H1 (cell line): ENCODE measurements around the gene PSMD13. TPM values are rescaled to one million over a fixed set of nuclear protein-coding genes. Genes with fewer than 3 reads are reported as not detected.

Experiments
- CTCF ChIA-PET: fragments of 300-600 bp; sonication (Branson Sonifier 250); formaldehyde crosslinking; loops from one replicate; lab custom pipeline; 2021; ENCODE audit not compliant: partially characterized antibody; lab: Charles Lee
- POLR2A ChIA-PET: fragments of 300-600 bp; sonication (Branson Sonifier 250); formaldehyde crosslinking; loops from one replicate; lab custom pipeline; 2021; ENCODE audit warnings: inconsistent platforms; ENCODE audit not compliant: partially characterized antibody; lab: Charles Lee
- DNase-seq, 2 experiments: peaks; one replicate each; pipeline versions ENCODE4 v3.0.0 to v3.0.0-alpha.2; 2010 to 2022; ENCODE audit warnings: low spot score in 2 of 2, low read depth in 1 of 2, mixed read lengths in 1 of 2
- FAIRE-seq: peaks from 2 replicates; lab custom pipeline; 2011; peaks lifted over from hg19 to GRCh38; lab: Jason Lieb, UNC
- H2AFZ ChIP-seq: 2 replicates; pipeline ENCODE4 v1.8.1; 2012; ENCODE audit warnings: low read length, inconsistent platforms
- H2AK5ac ChIP-seq: 2 replicates; pipeline ENCODE4 v1.6.1; 2013; ENCODE audit warnings: low read depth, low read length
- H2BK120ac ChIP-seq: replicated peaks from 2 replicates; pipeline ENCODE3; 2013; ENCODE audit warnings: low read depth, low read length, inconsistent platforms
- H2BK12ac ChIP-seq: 2 replicates; pipeline ENCODE4 v1.6.1; 2013; ENCODE audit warnings: low read depth, low read length
- H2BK15ac ChIP-seq: 2 replicates; pipeline ENCODE4 v1.6.1; 2013; ENCODE audit warnings: low read length
- H2BK20ac ChIP-seq: 2 replicates; pipeline ENCODE4 v1.6.1; 2013; ENCODE audit warnings: low read length
- H2BK5ac ChIP-seq: 2 replicates; pipeline ENCODE4 v1.6.1; 2013; ENCODE audit warnings: low read depth, low read length
- H3K14ac ChIP-seq: 2 replicates; pipeline ENCODE4 v1.6.1; 2013; ENCODE audit warnings: inconsistent platforms; ENCODE audit not compliant: insufficient read length
- H3K18ac ChIP-seq: 2 replicates; pipeline ENCODE4 v1.6.1; 2013; ENCODE audit warnings: low read length; ENCODE audit errors: extremely low read depth
- H3K23ac ChIP-seq: 2 replicates; pipeline ENCODE4 v1.6.1; 2013; ENCODE audit warnings: inconsistent platforms; ENCODE audit not compliant: insufficient read length
- H3K23me2 ChIP-seq: 2 replicates; pipeline ENCODE4 v1.6.1; 2013; ENCODE audit warnings: low read depth, low read length
- H3K27ac ChIP-seq: 2 replicates; pipeline ENCODE4 v1.6.1; 2011; ENCODE audit warnings: low read depth, low read length, inconsistent platforms
- H3K27me3 ChIP-seq, 4 experiments: replicated peaks in 1 of 4; 1 replicate in 1 of 4; 2 replicates in 3 of 4; pipeline versions ENCODE4 v1.6.1 to v1.8.1; 2011 to 2013; ENCODE audit warnings: low read length in 3 of 4, mild to moderate bottlenecking in 3 of 4, inconsistent platforms in 2 of 4, mixed read lengths in 2 of 4, moderate library complexity in 1 of 4; ENCODE audit not compliant: control insufficient read depth in 3 of 4, insufficient read depth in 3 of 4; ENCODE audit errors: extremely low read depth in 1 of 4
- H3K36me3 ChIP-seq, 4 experiments: 2 replicates each; pipeline versions ENCODE4 v1.6.1 to v1.8.1; 2011 to 2013; ENCODE audit warnings: mild to moderate bottlenecking in 4 of 4, low read length in 3 of 4, moderate library complexity in 2 of 4, control low read depth in 1 of 4, inconsistent platforms in 1 of 4; ENCODE audit not compliant: insufficient read depth in 4 of 4, control insufficient read depth in 2 of 4
- H3K4ac ChIP-seq: replicated peaks from 2 replicates; pipeline ENCODE3; 2013; ENCODE audit warnings: low read length, low read depth, mixed read lengths, inconsistent platforms; ENCODE audit not compliant: insufficient read length
- H3K4me1 ChIP-seq, 4 experiments: replicated peaks in 1 of 4; 1 replicate in 1 of 4; 2 replicates in 3 of 4; pipeline versions ENCODE4 v1.6.1 to v1.8.1; 2011 to 2013; ENCODE audit warnings: low read length in 3 of 4, inconsistent platforms in 2 of 4, mixed read lengths in 1 of 4; ENCODE audit not compliant: insufficient read depth in 4 of 4, control insufficient read depth in 3 of 4
- H3K4me2 ChIP-seq, 2 experiments: 2 replicates each; pipeline versions ENCODE4 v1.6.1 to v1.8.1; 2011 to 2013; ENCODE audit warnings: low read depth in 2 of 2, low read length in 2 of 2, control low read depth in 1 of 2, inconsistent platforms in 1 of 2, mild to moderate bottlenecking in 1 of 2; ENCODE audit not compliant: insufficient read depth in 1 of 2
- H3K4me3 ChIP-seq, 4 experiments: fragments of 200-600, 300-600 bp in 1 of 4; sonication (generic), shearing (Covaris generic), sonication (Bioruptor Twin) in 1 of 4; 2 replicates each; pipeline versions ENCODE4 v1.5.1 to v1.8.1; 2011 to 2016; ENCODE audit warnings: low read length in 4 of 4, low read depth in 3 of 4, control low read depth in 2 of 4, inconsistent platforms in 2 of 4, mild to moderate bottlenecking in 2 of 4, mixed read lengths in 1 of 4, moderate library complexity in 1 of 4; ENCODE audit not compliant: insufficient read depth in 2 of 4; ENCODE audit errors: extremely low read depth in 1 of 4
- H3K56ac ChIP-seq: replicated peaks from 2 replicates; pipeline ENCODE3; 2013; ENCODE audit warnings: low read depth, mild to moderate bottlenecking, mixed read lengths, low read length, inconsistent platforms; ENCODE audit not compliant: insufficient read length
- H3K79me1 ChIP-seq: 2 replicates; pipeline ENCODE4 v1.6.1; 2013; ENCODE audit warnings: low read depth, low read length, control low read depth
- H3K79me2 ChIP-seq, 2 experiments: 2 replicates each; pipeline versions ENCODE4 v1.6.1 to v1.8.1; 2012 to 2013; ENCODE audit warnings: low read length in 2 of 2, mild to moderate bottlenecking in 2 of 2, inconsistent platforms in 1 of 2; ENCODE audit not compliant: insufficient read depth in 2 of 2, control insufficient read depth in 1 of 2
- H3K9ac ChIP-seq, 4 experiments: replicated peaks in 1 of 4; 1 replicate in 1 of 4; 2 replicates in 3 of 4; pipeline versions ENCODE4 v1.6.1 to v1.8.1; 2011 to 2013; ENCODE audit warnings: low read depth in 3 of 4, low read length in 3 of 4, control low read depth in 2 of 4, mild to moderate bottlenecking in 2 of 4, moderate library complexity in 2 of 4, inconsistent platforms in 1 of 4; ENCODE audit errors: extremely low read depth in 1 of 4
- H3K9me3 ChIP-seq, 2 experiments: 2 replicates each; pipeline versions ENCODE4 v1.6.1 to v1.8.1; 2012 to 2013; ENCODE audit warnings: mild to moderate bottlenecking in 2 of 2, moderate library complexity in 2 of 2, control low read depth in 1 of 2, inconsistent platforms in 1 of 2, low read depth in 1 of 2, low read length in 1 of 2, mixed read lengths in 1 of 2; ENCODE audit not compliant: insufficient read depth in 2 of 2
- H4K20me1 ChIP-seq, 2 experiments: replicated peaks in 1 of 2; 2 replicates each; pipeline versions ENCODE3 to v1.8.1; 2011 to 2013; ENCODE audit warnings: inconsistent platforms in 2 of 2, low read length in 2 of 2, mild to moderate bottlenecking in 1 of 2; ENCODE audit not compliant: insufficient read depth in 2 of 2, control insufficient read depth in 1 of 2
- H4K5ac ChIP-seq: 2 replicates; pipeline ENCODE4 v1.6.1; 2013; ENCODE audit warnings: low read length, low read depth, mixed read lengths, inconsistent platforms; ENCODE audit not compliant: insufficient read length
- H4K8ac ChIP-seq: 2 replicates; pipeline ENCODE4 v1.8.0; 2013; ENCODE audit warnings: mild to moderate bottlenecking, moderate library complexity, low read length, inconsistent platforms; ENCODE audit not compliant: insufficient read depth; ENCODE audit errors: extremely low read depth
- H4K91ac ChIP-seq: replicated peaks from 2 replicates; pipeline ENCODE3; 2013; ENCODE audit warnings: low read length, mixed read lengths, inconsistent platforms; ENCODE audit not compliant: insufficient read length
- CEBPB ChIP-seq: IDR thresholded peaks from 2 replicates; pipeline ENCODE4 v1.6.1; 2012; ENCODE audit warnings: low read depth, low read length
- WGBS, 2 experiments: shearing (Covaris generic) in 1 of 2; methylation state at CpG; one replicate each; pipeline versions ENCODE4 v1.1.6 to v1.1.7; 2013 to 2015; ENCODE audit warnings: low lambda C conversion rate in 2 of 2, mixed read lengths in 2 of 2, inconsistent platforms in 1 of 2, low coverage in 1 of 2, missing lambda C conversion rate in 1 of 2; ENCODE audit not compliant: insufficient replicate concordance in 2 of 2, insufficient coverage in 1 of 2, insufficient read length in 1 of 2; ENCODE audit errors: extremely low coverage in 1 of 2, missing lambda C conversion rate in 1 of 2; 5-methylcytosine and 5-hydroxymethylcytosine counted together
- polyA plus RNA-seq, 7 experiments: library from polyadenylated mRNA; depleted of rRNA in 3 of 7; stranded (reverse) in 5 of 7; unstranded in 2 of 7; fragments of >200 nt in 5 of 7; fragments of 200-250 nt in 2 of 7; gene quantifications; 1 replicate in 5 of 7; 2 replicates in 1 of 7; 4 replicates in 1 of 7; pipeline versions ENCODE4 v1.2.1 to v1.2.3, GENCODE V29; 2011 to 2013; ENCODE audit warnings: missing spikeins in 2 of 7, mixed read lengths in 2 of 7
- total RNA-seq: library from RNA; stranded (reverse); fragmentation: NEBNext Ultra II Directional; extraction: Animal tissue kit (Norgen Biotek cat#: 25700); gene quantifications from 2 replicates; pipeline ENCODE4 v1.2.1, GENCODE V29; 2021
- TF ChIP-seq, protein P1 (sequence below): IDR thresholded peaks from 2 replicates; pipeline ENCODE4 v1.6.1; 2012; ENCODE audit warnings: inconsistent platforms

PSMD13 gene
- total and polyA plus RNA-seq, 2 of the 8 experiments (the other 6 are each of a cell fraction or from before 2014, with no cell fraction given) = 121 to 141 TPM

DNA sequence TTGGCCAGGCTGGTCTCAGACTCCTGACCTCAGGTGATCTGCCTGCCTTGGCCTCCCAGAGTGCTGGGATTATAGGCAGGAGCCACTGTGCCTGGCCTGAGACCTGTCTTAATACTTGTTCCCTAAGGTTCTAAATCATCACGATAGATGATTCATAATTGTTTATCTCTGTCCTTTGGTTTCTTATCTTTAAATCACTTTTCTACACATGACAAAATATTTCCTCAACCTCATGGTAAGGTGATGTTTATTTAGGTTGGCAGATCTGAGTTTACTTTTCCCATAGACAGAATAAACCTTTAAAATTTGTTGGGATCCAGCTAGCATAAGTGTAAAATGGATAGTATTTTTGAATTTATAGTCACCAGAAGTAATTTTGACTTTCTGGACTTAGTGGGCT lies 3.5 kb downstream of the PSMD13 start:
- no peak overlapping the region for H2AFZ ChIP-seq
- no peak overlapping the region for H3K4me2 ChIP-seq
- no peak overlapping the region for H4K91ac ChIP-seq
- H3K56ac ChIP-seq = no peak overlapping the region
- H3K4me3 ChIP-seq = no peak overlapping the region
- no peak overlapping the region for H3K14ac ChIP-seq
- TF ChIP-seq CEBPB = no peak
- TF ChIP-seq, protein P1, sequence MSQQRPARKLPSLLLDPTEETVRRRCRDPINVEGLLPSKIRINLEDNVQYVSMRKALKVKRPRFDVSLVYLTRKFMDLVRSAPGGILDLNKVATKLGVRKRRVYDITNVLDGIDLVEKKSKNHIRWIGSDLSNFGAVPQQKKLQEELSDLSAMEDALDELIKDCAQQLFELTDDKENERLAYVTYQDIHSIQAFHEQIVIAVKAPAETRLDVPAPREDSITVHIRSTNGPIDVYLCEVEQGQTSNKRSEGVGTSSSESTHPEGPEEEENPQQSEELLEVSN = no peak
- ChIA-PET POLR2A (no interaction called here), CTCF (interaction anchor here (1.0 to 8.7 kb wide), 5 partner anchors 13 to 122 kb away, joined by 3 to 88 read pairs (median 4); no protein-coding TSS in a partner anchor)
- no peak overlapping the region for H3K27ac ChIP-seq
- H3K79me2 ChIP-seq = peaks cover 9 to 27% of the 10 kb centered on the region in 2 experiments
- H3K79me1 ChIP-seq = peaks cover 2% of the 10 kb centered on the region; the same call in 1 of the 2 replicates
- H2BK120ac ChIP-seq = no peak overlapping the region
- H3K23me2 ChIP-seq = peaks cover 14% of the 10 kb centered on the region
- H2BK12ac ChIP-seq = no peak overlapping the region
- H2BK15ac ChIP-seq = no peak overlapping the region
- H4K20me1 ChIP-seq = peaks cover 0 to 5% of the 10 kb centered on the region in 2 experiments
- no peak overlapping the region for H2BK5ac ChIP-seq
- no peak overlapping the region for H4K8ac ChIP-seq
- H3K36me3 ChIP-seq = peaks cover 4 to 26% (median 19%) of the 10 kb centered on the region in 4 experiments
- H3K4me1 ChIP-seq = no peaks in the 10 kb centered on the region; a peak in 1 of 7 replicates
- DNase-seq (no peak), FAIRE-seq (no peak)
- no peaks in the 10 kb centered on the region for H3K27me3 ChIP-seq
- H3K4ac ChIP-seq = no peak overlapping the region
- no peak overlapping the region for H2BK20ac ChIP-seq
- no peak overlapping the region for H3K9ac ChIP-seq
- H4K5ac ChIP-seq = no peak overlapping the region
- no peak overlapping the region for H2AK5ac ChIP-seq
- 96% methylated on average over 1 of the region's 1 CpG; no CpG with 5 or more reads in 1 of the 2 experiments for WGBS, 2 experiments
- no peaks in the 10 kb centered on the region for H3K9me3 ChIP-seq
- H3K18ac ChIP-seq = no peak overlapping the region
- no peak overlapping the region for H3K23ac ChIP-seq
